Breast epithelium (tissue), 4 donors: ENCODE results near the gene PIN1. TPM values are rescaled to one million over a fixed set of nuclear protein-coding genes. Genes with fewer than 3 reads are reported as not detected.
"Not testable (repeated sequence)": the region's sequence is repeated elsewhere in the genome, so short reads cannot be mapped to it uniquely, and the experiment has no call there.

Experiments
- DNase-seq, 2 donors: peaks; one replicate each; pipeline ENCODE4 v3.0.0-alpha.2; 2019; ENCODE audit warnings: low spot score in 2 of 2
- H3K27ac ChIP-seq, 2 donors: fragments of 200-600 bp; sonication (generic) in 1 of 2; one replicate each; pipeline ENCODE4 v1.5.1; 2016 to 2019; ENCODE audit warnings: mild to moderate bottlenecking in 1 of 2
- H3K27me3 ChIP-seq, 2 donors: fragments of 200-600 bp; sonication (generic) in 1 of 2; one replicate each; pipeline versions ENCODE4 v1.5.1 to v1.6.0; 2017 to 2019; ENCODE audit warnings: control low read depth in 1 of 2, mild to moderate bottlenecking in 1 of 2
- H3K36me3 ChIP-seq: fragments of 200-600 bp; one replicate; pipeline ENCODE4 v1.5.1; 2019
- H3K4me1 ChIP-seq, 2 donors: fragments of 200-600 bp; sonication (generic); one replicate each; pipeline ENCODE4 v1.5.1; 2016 to 2019; ENCODE audit warnings: control low read depth in 1 of 2
- H3K4me3 ChIP-seq, 3 donors: fragments of 200-600 bp; sonication (generic); 1 replicate in 2 of 3; 2 replicates in 1 of 3; pipeline ENCODE4 v1.5.1; 2016 to 2019; ENCODE audit warnings: mild to moderate bottlenecking in 3 of 3, moderate library complexity in 2 of 3
- H3K9me3 ChIP-seq, 2 donors: fragments of 200-600 bp; sonication (generic) in 1 of 2; one replicate each; pipeline ENCODE4 v1.5.1; 2016 to 2019; ENCODE audit warnings: control low read depth in 1 of 2
- CTCF ChIP-seq, 3 donors: fragments of 450-650 bp; IDR thresholded peaks; one replicate each; pipeline ENCODE4 v1.5.1; 2016 to 2017; ENCODE audit warnings: antibody characterized with exemption in 3 of 3, mild to moderate bottlenecking in 3 of 3, moderate library complexity in 3 of 3
- POLR2A ChIP-seq: fragments of 450-650 bp; IDR thresholded peaks from one replicate; pipeline ENCODE4 v1.6.1; 2016; ENCODE audit warnings: antibody characterized with exemption, mild to moderate bottlenecking, moderate library complexity
- POLR2AphosphoS5 ChIP-seq, 3 donors: sonication (generic); formaldehyde crosslinking; IDR thresholded peaks; one replicate each; pipeline ENCODE4 v1.6.1; 2017; ENCODE audit warnings: antibody characterized with exemption in 3 of 3
- intact Hi-C: fragments of 100-400 bp; cut with DNase I; formaldehyde crosslinking; loops from one replicate; pipeline ENCODE4 v1.15.1; 2023; ENCODE audit warnings: low total_unique reads
- total RNA-seq, 3 donors: library from RNA; depleted of rRNA; stranded (reverse); fragments of >200 nt; gene quantifications; one replicate each; pipeline ENCODE4 v1.1.0, GENCODE V29; 2016

Gene PIN1
- total RNA-seq, 3 donors from 2014 or later, result 71.3 to 114 (median 73.4) TPM

- intact Hi-C loops, result no loop called here
- no peak overlapping the region for H3K27ac ChIP-seq
Observed at GRCh38 chr19:9789066-9789465, 46.1 kb upstream of the PIN1 start.

GRCh38 chr19:9789579-9789978 is 45.5 kb upstream of the PIN1 start:
- H3K4me3 ChIP-seq, intact Hi-C loops, H3K27ac ChIP-seq, DNase-seq, H3K9me3 ChIP-seq, H3K36me3 ChIP-seq, H3K27me3 ChIP-seq, H3K4me1 ChIP-seq: not testable (repeated sequence)

More at GRCh38 chr19:9789066-9789465, 46.1 kb upstream of the PIN1 start:
- Histone ChIP-seq H3K4me1 (peaks cover 0 to 5% of the 10 kb centered on the region in 2 donors), H3K9me3 (no peaks in the 10 kb centered on the region), H3K4me3 (no peak overlapping the region), H3K36me3 (no peaks in the 10 kb centered on the region), H3K27me3 (no peaks in the 10 kb centered on the region)
- no peak for DNase-seq
- TF ChIP-seq POLR2A (no peak), CTCF (IDR thresholded peaks at IDR 0.05) (no peak), POLR2AphosphoS5 (IDR thresholded peaks at IDR 0.05) (no peak)

- DNase-seq, result peak in 1 of 2 donors; percentile 41
- peak overlapping the region; percentile 96 to 97 for H3K27ac ChIP-seq
- intact Hi-C loops, result loop anchor here (10.0 kb wide), 1 partner anchor 166 kb away; the partner anchor contains the start of gene ZNF561
Observed at GRCh38 chr19:9791073-9791367, 44.1 kb upstream of the PIN1 start.

GRCh38 chr19:9791552-9792205 is 43.4 kb upstream of the PIN1 start:
- H3K9me3 ChIP-seq, result no peaks in the 10 kb centered on the region
- TF ChIP-seq POLR2A, result no peak
- TF ChIP-seq POLR2AphosphoS5 (IDR thresholded peaks at IDR 0.05), result no peak
- TF ChIP-seq CTCF (IDR thresholded peaks at IDR 0.05), result no peak
- H3K4me3 ChIP-seq, result peak overlapping the region; percentile 59 to 89 (median 69)
- no peaks in the 10 kb centered on the region for H3K27me3 ChIP-seq
- peak; percentile 97 for DNase-seq
- no peaks in the 10 kb centered on the region for H3K4me1 ChIP-seq
- peak overlapping the region; percentile 96 to 97 for H3K27ac ChIP-seq
- intact Hi-C loops, result loop anchor here (10.0 kb wide), 1 partner anchor 167 kb away; the partner anchor contains the start of gene ZNF561
- no peaks in the 10 kb centered on the region for H3K36me3 ChIP-seq

More at GRCh38 chr19:9791073-9791367, 44.1 kb upstream of the PIN1 start:
- H3K4me3 ChIP-seq, result peak overlapping the region in 2 of 3 donors; percentile 59 to 89
- not testable (repeated sequence) for H3K36me3 ChIP-seq, H3K27me3 ChIP-seq, H3K9me3 ChIP-seq, H3K4me1 ChIP-seq

GRCh38 chr19:9792206-9793070 is 42.7 kb upstream of the PIN1 start:
- H3K4me1 ChIP-seq, result no peaks in the 10 kb centered on the region
- H3K27me3 ChIP-seq, result no peaks in the 10 kb centered on the region
- intact Hi-C loops, result loop anchor here (10.0 kb wide), 1 partner anchor 168 kb away; the partner anchor contains the start of gene ZNF561
- no peaks in the 10 kb centered on the region for H3K9me3 ChIP-seq
- peak overlapping the region; percentile 96 to 97 for H3K27ac ChIP-seq
- DNase-seq, result peak; percentile 96
- TF ChIP-seq CTCF (IDR thresholded peaks at IDR 0.05) (peak in 2 of 3 donors; percentile 14 to 23), POLR2A (no peak), POLR2AphosphoS5 (IDR thresholded peaks at IDR 0.05) (peak; percentile 5 to 54 (median 45))
- no peaks in the 10 kb centered on the region for H3K36me3 ChIP-seq
- H3K4me3 ChIP-seq, result peak overlapping the region; percentile 59 to 89 (median 69)

- DNase-seq, result peak; percentile 58 to 59
- no peaks in the 10 kb centered on the region for H3K9me3 ChIP-seq
- peak overlapping the region; percentile 59 to 89 (median 69) for H3K4me3 ChIP-seq
- H3K36me3 ChIP-seq, result no peaks in the 10 kb centered on the region
- H3K27ac ChIP-seq, result peak overlapping the region; percentile 96 to 97
- H3K27me3 ChIP-seq, result no peaks in the 10 kb centered on the region
- H3K4me1 ChIP-seq, result no peaks in the 10 kb centered on the region
- TF ChIP-seq POLR2AphosphoS5 (IDR thresholded peaks at IDR 0.05) (peak in 1 of 3 donors; percentile 3), POLR2A (no peak), CTCF (IDR thresholded peaks at IDR 0.05) (no peak)
- intact Hi-C loops, result loop anchor here (10.0 kb wide), 1 partner anchor 168 kb away; the partner anchor contains the start of gene ZNF561
Observed at GRCh38 chr19:9793071-9793591, 42.0 kb upstream of the PIN1 start.
